CD4-positive, alpha-beta memory T cell (primary cell): ENCODE measurements around the gene ORC2. TPM values are rescaled to one million over a fixed set of nuclear protein-coding genes. Genes with fewer than 3 reads are reported as not detected.

ENCODE experiments used
- CTCF ChIA-PET: fragments of 350-600 bp; sonication (Branson Sonifier 250); formaldehyde crosslinking; loops from one replicate; lab custom pipeline; 2021; ENCODE audit warnings: inconsistent platforms; ENCODE audit not compliant: partially characterized antibody; lab: Charles Lee
- POLR2A ChIA-PET: fragments of 350-600 bp; sonication (Branson Sonifier 250); formaldehyde crosslinking; loops from one replicate; lab custom pipeline; 2021; ENCODE audit not compliant: partially characterized antibody; lab: Charles Lee
- DNase-seq, 5 donors: peaks; one replicate each; pipeline versions ENCODE4 v3.0.0 to v3.0.0-alpha.2; 2020 to 2022; ENCODE audit warnings: mixed read lengths in 1 of 5
- H3K27ac ChIP-seq: one replicate; pipeline ENCODE4 v1.7.0; 2013; ENCODE audit warnings: low read depth, low read length
- H3K27me3 ChIP-seq: 2 replicates; pipeline ENCODE4 v1.7.0; 2013; ENCODE audit warnings: mild to moderate bottlenecking, low read length, moderate library complexity; ENCODE audit not compliant: insufficient read depth
- H3K36me3 ChIP-seq: 2 replicates; pipeline ENCODE4 v1.7.0; 2013; ENCODE audit warnings: mild to moderate bottlenecking, low read length, moderate library complexity; ENCODE audit not compliant: insufficient read depth
- H3K4me1 ChIP-seq: 2 replicates; pipeline ENCODE4 v1.7.0; 2013; ENCODE audit warnings: mild to moderate bottlenecking, low read length, moderate library complexity; ENCODE audit not compliant: insufficient read depth
- H3K4me3 ChIP-seq, 2 donors: one replicate each; pipeline ENCODE4 v1.7.0; 2013; ENCODE audit warnings: low read length in 2 of 2, mild to moderate bottlenecking in 1 of 2
- H3K9me3 ChIP-seq, 2 donors: one replicate each; pipeline ENCODE4 v1.7.0; 2013; ENCODE audit warnings: low read length in 2 of 2, control low read depth in 1 of 2; ENCODE audit not compliant: control insufficient read depth in 1 of 2
- H3K27ac Mint-ChIP-seq, 7 donors: one replicate each; pipeline ENCODE4 v1.8.0; 2020 to 2021; ENCODE audit warnings: mixed read lengths in 7 of 7, mild to moderate bottlenecking in 6 of 7, inconsistent platforms in 3 of 7, moderate library complexity in 3 of 7
- H3K27me3 Mint-ChIP-seq, 2 donors: one replicate each; pipeline ENCODE4 v1.8.0; 2020 to 2021; ENCODE audit warnings: mixed read lengths in 2 of 2
- H3K36me3 Mint-ChIP-seq, 2 donors: one replicate each; pipeline ENCODE4 v1.8.0; 2020 to 2021; ENCODE audit warnings: mixed read lengths in 2 of 2, inconsistent platforms in 1 of 2, mild to moderate bottlenecking in 1 of 2
- H3K4me1 Mint-ChIP-seq, 4 donors: one replicate each; pipeline ENCODE4 v1.8.0; 2020 to 2021; ENCODE audit warnings: mixed read lengths in 4 of 4, mild to moderate bottlenecking in 1 of 4
- H3K4me3 Mint-ChIP-seq, 8 donors: one replicate each; pipeline ENCODE4 v1.8.0; 2020 to 2021; ENCODE audit warnings: mixed read lengths in 8 of 8, mild to moderate bottlenecking in 7 of 8, moderate library complexity in 6 of 8, inconsistent platforms in 3 of 8
- H3K9me3 Mint-ChIP-seq, 8 donors: one replicate each; pipeline ENCODE4 v1.8.0; 2020 to 2021; ENCODE audit warnings: mixed read lengths in 8 of 8, mild to moderate bottlenecking in 5 of 8, inconsistent platforms in 3 of 8, moderate library complexity in 1 of 8
- intact Hi-C: fragments of 100-400 bp; cut with micrococcal nuclease; formaldehyde crosslinking; loops from one replicate; pipeline ENCODE4 v1.15.1; 2023
- polyA plus RNA-seq, 2 donors: library from polyadenylated mRNA; unstranded; fragments of 300-500 nt; fragmentation: Illumina TruSeq; gene quantifications; one replicate each; pipeline ENCODE4 v1.2.3, GENCODE V29; 2021
- total RNA-seq, 2 experiments: library from RNA; stranded (reverse); gene quantifications; one replicate each; pipeline ENCODE4 v1.2.3, GENCODE V29; 2021

The ORC2 gene
- total RNA-seq, result 10 to 100 TPM; 72.2 to 76.4 TPM
- polyA plus RNA-seq, result 10 to 100 TPM in 1 of 2 donors, 1 to 10 TPM in 1; 9.1 to 13.5 TPM

DNA sequence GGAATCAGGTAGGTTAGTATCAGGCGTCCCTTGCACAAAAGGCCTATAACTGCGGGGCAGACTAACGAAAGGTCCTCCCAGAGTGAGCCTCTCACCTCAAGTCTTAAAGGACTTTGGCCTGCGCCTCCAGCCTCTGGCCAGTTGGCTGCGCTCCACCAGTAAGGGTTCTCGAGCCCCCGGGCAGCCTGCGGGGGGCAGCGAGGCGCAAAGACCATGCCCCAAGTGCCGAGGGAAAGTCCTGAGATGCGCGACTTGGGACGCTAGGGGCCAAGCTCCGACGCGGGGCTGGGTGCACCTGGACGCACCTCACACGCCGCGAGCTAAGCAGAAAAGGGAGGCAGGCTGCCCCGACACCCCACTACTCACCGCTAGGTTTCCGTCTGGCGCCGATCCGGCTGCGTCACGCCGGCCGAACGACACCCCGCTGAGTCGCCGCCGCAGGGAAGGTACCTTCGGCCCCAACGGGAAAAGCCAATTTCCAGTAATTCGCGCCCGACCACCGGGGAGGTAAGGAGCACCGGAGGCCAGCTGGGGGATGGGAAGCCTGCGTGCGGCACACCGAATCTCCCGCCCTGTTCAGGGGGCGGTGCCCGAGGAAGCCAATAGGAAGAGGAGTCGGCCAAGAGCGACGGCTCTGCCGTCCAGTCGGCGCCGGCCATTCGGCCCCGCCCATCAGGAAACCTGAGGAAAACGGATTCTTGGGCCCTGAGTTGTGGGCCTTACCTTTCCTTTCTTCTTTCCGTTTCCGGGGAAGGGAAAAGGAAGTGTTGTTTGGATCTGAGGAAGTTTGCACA, at the start of gene ORC2:
TSS of gene ORC2 (minus strand) at position 537 of the 794 bp plus-strand sequence. CDS start 5,537 bp downstream, outside the sequence.
- Mint-ChIP-seq H3K9me3 (peaks cover 0 to 2% (median 0%) of the 10 kb centered on the region in 8 donors), H3K4me3 (peak within 1 kb of the TSS; percentile 96 to 99 (median 98)), H3K36me3 (peaks cover 8 to 26% of the 10 kb centered on the region in 2 donors), H3K27ac (peak within 1 kb of the TSS; percentile 98 to 100 (median 99)), H3K4me1 (peaks cover 35 to 73% (median 56%) of the 10 kb centered on the region in 4 donors), H3K27me3 (no peaks in the 10 kb centered on the region)
- H3K4me1 ChIP-seq, result peaks cover 47% of the 10 kb centered on the region
- no peaks in the 10 kb centered on the region for H3K36me3 ChIP-seq
- H3K4me3 ChIP-seq, result peak within 1 kb of the TSS; percentile 87 to 95
- H3K27ac ChIP-seq, result peak within 1 kb of the TSS; percentile 79
- no peaks in the 10 kb centered on the region for H3K27me3 ChIP-seq
- ChIA-PET CTCF (interaction anchor here (0.8 to 5.7 kb wide), 28 partner anchors 8 to 300 kb away, joined by 3 to 53 read pairs (median 4); partner anchors contain the start of genes CFLAR and NIF3L1), POLR2A (interaction anchor here (0.6 to 2.5 kb wide), 40 partner anchors 8 to 817 kb away, joined by 3 to 53 read pairs (median 4); partner anchors contain the start of genes ALS2, BZW1, CFLAR and CLK1)
- intact Hi-C loops, result loop anchor here (1.0 to 5.0 kb wide), 11 partner anchors 74 to 679 kb away; partner anchors contain the start of genes BZW1, CFLAR, CLK1 and HYCC2
- no peaks in the 10 kb centered on the region for H3K9me3 ChIP-seq
- DNase-seq, result peak; percentile 93 to 97 (median 94)

DNA sequence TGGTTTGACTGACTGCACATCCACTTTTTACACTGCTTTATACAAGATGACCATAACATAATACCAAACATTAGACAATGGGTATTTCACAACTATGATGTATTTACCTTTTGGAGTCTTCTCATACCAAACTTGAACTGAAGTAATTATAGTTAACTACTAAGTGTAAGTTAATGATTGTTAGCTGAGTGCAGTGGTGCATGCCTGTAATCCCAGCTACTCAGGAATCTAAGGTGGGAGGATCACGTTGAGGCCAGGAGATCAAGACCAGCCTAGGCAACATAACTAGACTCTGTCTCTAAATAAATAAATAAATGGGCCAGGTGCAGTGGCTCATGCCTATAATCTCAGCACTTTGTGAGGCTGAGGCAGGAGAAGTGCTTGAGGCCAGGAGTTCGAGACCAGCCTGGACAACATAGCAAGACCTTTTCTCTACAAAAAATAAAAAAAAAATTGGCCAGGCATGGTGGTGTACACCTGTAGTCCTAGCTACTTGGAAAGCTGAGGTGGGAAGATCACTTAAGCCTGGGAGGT, 44.9 kb upstream of the ORC2 start:
- Histone ChIP-seq H3K4me3 (no peak overlapping the region), H3K36me3 (peaks cover 8% of the 10 kb centered on the region), H3K27me3 (no peaks in the 10 kb centered on the region), H3K4me1 (no peaks in the 10 kb centered on the region), H3K9me3 (no peaks in the 10 kb centered on the region), H3K27ac (no peak overlapping the region)
- H3K27ac Mint-ChIP-seq, result peak overlapping the region in 2 of 7 donors; percentile 9 to 29
- intact Hi-C loops, result no loop called here
- DNase-seq, result no peak
- CTCF ChIA-PET, result no interaction called here
- H3K36me3 Mint-ChIP-seq, result peaks cover 34 to 42% of the 10 kb centered on the region in 2 donors
- no peaks in the 10 kb centered on the region for H3K9me3 Mint-ChIP-seq
- H3K4me3 Mint-ChIP-seq, result no peak overlapping the region
- POLR2A ChIA-PET, result no interaction called here
- H3K27me3 Mint-ChIP-seq, result no peaks in the 10 kb centered on the region
- peaks cover 0 to 1% (median 0%) of the 10 kb centered on the region in 4 donors for H3K4me1 Mint-ChIP-seq

DNA sequence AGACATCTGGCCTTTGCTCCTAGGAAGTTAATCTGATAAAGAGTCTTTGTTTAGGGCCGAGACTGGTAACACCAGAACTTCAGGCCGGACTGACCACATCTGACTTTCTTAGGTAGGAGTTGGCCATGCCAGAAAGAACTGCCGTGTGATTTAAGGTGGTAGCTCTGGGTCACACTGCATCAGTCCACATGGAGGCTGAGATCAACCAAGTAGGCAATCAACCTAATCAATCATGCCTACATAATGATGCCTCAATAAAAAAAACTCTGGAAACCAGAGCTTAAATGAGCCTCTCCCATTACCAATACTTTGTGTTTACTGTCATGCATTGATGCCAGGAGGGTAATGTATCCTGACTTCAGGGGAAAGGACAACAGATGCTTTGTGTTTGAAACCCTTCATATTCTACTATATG, 44.1 kb upstream of the ORC2 start:
- DNase-seq, result no peak
- CTCF ChIA-PET, result no interaction called here
- Histone ChIP-seq H3K4me1 (no peaks in the 10 kb centered on the region), H3K27ac (no peak overlapping the region), H3K9me3 (no peaks in the 10 kb centered on the region), H3K27me3 (no peaks in the 10 kb centered on the region), H3K4me3 (no peak overlapping the region), H3K36me3 (peaks cover 8% of the 10 kb centered on the region)
- H3K27me3 Mint-ChIP-seq, result no peaks in the 10 kb centered on the region
- intact Hi-C loops, result no loop called here
- peaks cover 34 to 48% of the 10 kb centered on the region in 2 donors for H3K36me3 Mint-ChIP-seq
- POLR2A ChIA-PET, result no interaction called here
- H3K27ac Mint-ChIP-seq, result peak overlapping the region in 1 of 7 donors; percentile 51
- no peaks in the 10 kb centered on the region for H3K4me1 Mint-ChIP-seq
- H3K4me3 Mint-ChIP-seq, result no peak overlapping the region
- H3K9me3 Mint-ChIP-seq, result no peaks in the 10 kb centered on the region

DNA sequence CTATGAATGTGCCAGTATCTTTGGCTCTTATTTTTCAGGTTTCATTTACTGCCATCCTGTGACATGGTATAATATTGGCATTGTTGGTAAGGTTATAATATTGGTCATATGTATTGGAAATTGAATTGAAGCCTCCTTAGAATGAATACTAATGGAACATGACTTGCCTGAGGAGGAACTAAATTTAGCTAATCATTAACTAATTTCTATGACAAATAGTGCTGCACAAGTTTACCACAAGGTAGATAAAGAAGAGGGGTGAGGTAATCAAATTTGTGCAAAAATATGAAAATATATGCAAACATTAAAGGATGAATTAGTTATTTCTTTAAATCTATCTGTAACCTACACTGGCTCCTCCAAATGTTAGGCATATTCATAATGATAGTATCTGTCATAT, 43.2 kb upstream of the ORC2 start:
- Histone ChIP-seq H3K4me3 (no peak overlapping the region), H3K27me3 (no peaks in the 10 kb centered on the region), H3K27ac (no peak overlapping the region), H3K36me3 (peaks cover 8% of the 10 kb centered on the region), H3K9me3 (no peaks in the 10 kb centered on the region), H3K4me1 (no peaks in the 10 kb centered on the region)
- Mint-ChIP-seq H3K9me3 (no peaks in the 10 kb centered on the region), H3K27ac (no peak overlapping the region), H3K36me3 (peaks cover 34 to 53% of the 10 kb centered on the region in 2 donors), H3K4me3 (no peak overlapping the region), H3K4me1 (no peaks in the 10 kb centered on the region), H3K27me3 (no peaks in the 10 kb centered on the region)
- intact Hi-C loops, result no loop called here
- DNase-seq, result no peak
- ChIA-PET CTCF (interaction anchor here (0.6 kb wide), 1 partner anchor 97 kb away, joined by 3 read pairs; no protein-coding TSS in a partner anchor), POLR2A (no interaction called here)

DNA sequence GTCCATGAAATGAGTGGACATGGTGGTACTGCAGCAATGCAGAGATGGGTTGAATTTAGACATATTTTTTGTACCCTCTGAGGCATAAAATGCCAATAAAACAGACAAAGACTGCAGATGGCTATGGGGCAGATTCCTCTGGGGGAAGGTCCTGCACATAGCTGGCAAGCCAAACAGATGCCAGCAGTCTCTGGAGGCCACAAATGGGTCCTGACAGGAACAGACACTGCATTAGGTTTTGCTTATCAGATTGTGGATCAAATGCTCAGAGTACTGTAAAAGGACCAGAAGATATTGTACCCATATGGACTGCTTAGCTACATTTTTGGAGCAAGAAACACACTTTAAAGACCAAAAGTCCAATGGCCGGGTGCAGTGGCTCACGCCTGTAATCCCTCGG, 40.9 kb upstream of the ORC2 start:
- Histone ChIP-seq H3K27me3 (no peaks in the 10 kb centered on the region), H3K9me3 (no peaks in the 10 kb centered on the region), H3K4me1 (no peaks in the 10 kb centered on the region), H3K4me3 (no peak overlapping the region), H3K36me3 (peaks cover 8% of the 10 kb centered on the region), H3K27ac (no peak overlapping the region)
- intact Hi-C loops, result no loop called here
- peaks cover 34 to 53% of the 10 kb centered on the region in 2 donors for H3K36me3 Mint-ChIP-seq
- no peak overlapping the region for H3K27ac Mint-ChIP-seq
- ChIA-PET CTCF (interaction anchor here (0.9 to 1.1 kb wide), 2 partner anchors 64 to 154 kb away, joined by 3 read pairs; no protein-coding TSS in a partner anchor), POLR2A (no interaction called here)
- H3K4me3 Mint-ChIP-seq, result no peak overlapping the region
- no peaks in the 10 kb centered on the region for H3K9me3 Mint-ChIP-seq
- H3K27me3 Mint-ChIP-seq, result no peaks in the 10 kb centered on the region
- no peak for DNase-seq
- H3K4me1 Mint-ChIP-seq, result no peaks in the 10 kb centered on the region

DNA sequence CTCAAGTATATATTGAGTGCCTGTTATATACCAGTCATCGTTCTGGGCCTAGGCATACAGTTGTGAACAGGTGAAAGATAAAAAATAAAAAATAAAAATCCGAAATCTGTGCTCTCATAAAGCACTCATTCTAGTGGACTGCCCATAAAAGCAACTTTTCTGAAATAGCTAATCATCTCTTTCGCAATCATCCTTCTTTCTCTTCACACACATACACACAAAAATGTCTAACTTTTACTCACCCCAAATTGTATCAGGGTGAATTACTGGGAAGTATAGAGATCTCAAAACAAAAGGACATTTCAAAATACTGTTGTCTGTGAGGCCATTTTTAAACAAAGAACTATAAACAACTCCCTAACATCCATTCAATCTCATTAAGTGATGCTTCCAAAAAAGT, 29.6 kb upstream of the ORC2 start:
- Mint-ChIP-seq H3K4me1 (no peaks in the 10 kb centered on the region), H3K27ac (no peak overlapping the region), H3K9me3 (no peaks in the 10 kb centered on the region), H3K36me3 (peaks cover 33 to 53% of the 10 kb centered on the region in 2 donors), H3K4me3 (no peak overlapping the region), H3K27me3 (no peaks in the 10 kb centered on the region)
- DNase-seq, result no peak
- intact Hi-C loops, result no loop called here
- peaks cover 18% of the 10 kb centered on the region for H3K36me3 ChIP-seq
- H3K4me3 ChIP-seq, result no peak overlapping the region
- H3K4me1 ChIP-seq, result no peaks in the 10 kb centered on the region
- ChIA-PET POLR2A (no interaction called here), CTCF (no interaction called here)
- no peaks in the 10 kb centered on the region for H3K9me3 ChIP-seq
- H3K27ac ChIP-seq, result no peak overlapping the region
- H3K27me3 ChIP-seq, result no peaks in the 10 kb centered on the region

DNA sequence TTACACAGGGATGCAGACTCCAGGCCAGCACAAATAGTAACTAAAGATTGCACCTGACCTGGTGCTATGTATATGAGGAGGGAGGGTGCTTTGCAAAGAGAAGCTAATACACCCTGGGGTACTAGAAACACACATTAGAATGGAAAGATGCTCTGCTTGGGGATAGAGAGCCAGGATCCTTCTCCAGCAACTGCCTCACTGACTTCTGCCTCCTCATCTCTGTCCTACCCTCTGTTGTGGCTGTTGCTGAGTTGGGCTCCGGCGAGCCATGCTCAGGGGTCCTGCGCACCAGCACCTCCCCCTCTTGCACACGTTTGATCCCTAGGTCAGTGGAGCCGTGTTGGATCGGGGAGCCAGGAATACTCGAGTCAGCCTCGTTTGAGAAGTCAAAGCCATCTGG, 23.7 kb upstream of the ORC2 start:
- POLR2A ChIA-PET, result no interaction called here
- intact Hi-C loops, result no loop called here
- Mint-ChIP-seq H3K27ac (peak overlapping the region in 3 of 7 donors; percentile 58 to 78 (median 75)), H3K4me1 (no peaks in the 10 kb centered on the region), H3K27me3 (no peaks in the 10 kb centered on the region), H3K9me3 (no peaks in the 10 kb centered on the region), H3K4me3 (no peak overlapping the region), H3K36me3 (peaks cover 25 to 42% of the 10 kb centered on the region in 2 donors)
- H3K4me3 ChIP-seq, result no peak overlapping the region
- no peaks in the 10 kb centered on the region for H3K27me3 ChIP-seq
- H3K9me3 ChIP-seq, result no peaks in the 10 kb centered on the region
- H3K36me3 ChIP-seq, result peaks cover 15% of the 10 kb centered on the region
- no peak overlapping the region for H3K27ac ChIP-seq
- no peak for DNase-seq
- H3K4me1 ChIP-seq, result no peaks in the 10 kb centered on the region
- CTCF ChIA-PET, result interaction anchor here (1.2 kb wide), 1 partner anchor 10 kb away, joined by 3 read pairs; no protein-coding TSS in a partner anchor
